ENCODE results near the gene CAV1.

GRCh38 chr7:116561697-116562483, 37.1 kb downstream of the CAV1 start:
- no peak for TF ChIP-seq POLR2A (IDR thresholded peaks at IDR 0.05; ENCODE audit: low read depth, low read length)
- TF ChIP-seq, protein P1, sequence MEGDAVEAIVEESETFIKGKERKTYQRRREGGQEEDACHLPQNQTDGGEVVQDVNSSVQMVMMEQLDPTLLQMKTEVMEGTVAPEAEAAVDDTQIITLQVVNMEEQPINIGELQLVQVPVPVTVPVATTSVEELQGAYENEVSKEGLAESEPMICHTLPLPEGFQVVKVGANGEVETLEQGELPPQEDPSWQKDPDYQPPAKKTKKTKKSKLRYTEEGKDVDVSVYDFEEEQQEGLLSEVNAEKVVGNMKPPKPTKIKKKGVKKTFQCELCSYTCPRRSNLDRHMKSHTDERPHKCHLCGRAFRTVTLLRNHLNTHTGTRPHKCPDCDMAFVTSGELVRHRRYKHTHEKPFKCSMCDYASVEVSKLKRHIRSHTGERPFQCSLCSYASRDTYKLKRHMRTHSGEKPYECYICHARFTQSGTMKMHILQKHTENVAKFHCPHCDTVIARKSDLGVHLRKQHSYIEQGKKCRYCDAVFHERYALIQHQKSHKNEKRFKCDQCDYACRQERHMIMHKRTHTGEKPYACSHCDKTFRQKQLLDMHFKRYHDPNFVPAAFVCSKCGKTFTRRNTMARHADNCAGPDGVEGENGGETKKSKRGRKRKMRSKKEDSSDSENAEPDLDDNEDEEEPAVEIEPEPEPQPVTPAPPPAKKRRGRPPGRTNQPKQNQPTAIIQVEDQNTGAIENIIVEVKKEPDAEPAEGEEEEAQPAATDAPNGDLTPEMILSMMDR (conservative IDR thresholded peaks at IDR 0.05; ENCODE audit: low read depth, low read length) = no peak
- TF ChIP-seq MAFK (IDR thresholded peaks at IDR 0.05; ENCODE audit: low read depth, low read length) = no peak
- no peak for TF ChIP-seq MXI1 (IDR thresholded peaks at IDR 0.05; ENCODE audit: borderline replicate concordance, low read depth, low read length)
- TF ChIP-seq BHLHE40 (IDR thresholded peaks at IDR 0.05; ENCODE audit: low read depth, low read length) = no peak
- TF ChIP-seq, protein P2, sequence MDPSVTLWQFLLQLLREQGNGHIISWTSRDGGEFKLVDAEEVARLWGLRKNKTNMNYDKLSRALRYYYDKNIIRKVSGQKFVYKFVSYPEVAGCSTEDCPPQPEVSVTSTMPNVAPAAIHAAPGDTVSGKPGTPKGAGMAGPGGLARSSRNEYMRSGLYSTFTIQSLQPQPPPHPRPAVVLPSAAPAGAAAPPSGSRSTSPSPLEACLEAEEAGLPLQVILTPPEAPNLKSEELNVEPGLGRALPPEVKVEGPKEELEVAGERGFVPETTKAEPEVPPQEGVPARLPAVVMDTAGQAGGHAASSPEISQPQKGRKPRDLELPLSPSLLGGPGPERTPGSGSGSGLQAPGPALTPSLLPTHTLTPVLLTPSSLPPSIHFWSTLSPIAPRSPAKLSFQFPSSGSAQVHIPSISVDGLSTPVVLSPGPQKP (IDR thresholded peaks at IDR 0.05; ENCODE audit: borderline replicate concordance, low read depth, low read length) = no peak
- TF ChIP-seq RFX5 (IDR thresholded peaks at IDR 0.05; ENCODE audit: low read depth, low read length) = no peak
